Liver (tissue), 9 donors: ENCODE data around the gene TMEM164. TPM values are rescaled to one million over a fixed set of nuclear protein-coding genes. Genes with fewer than 3 reads are reported as not detected.

Experiments used
- DNase-seq: peaks from one replicate; pipeline ENCODE4 v3.0.0-alpha.2; 2017; ENCODE audit warnings: low spot score
- H3K27ac ChIP-seq, 2 donors: one replicate each; pipeline ENCODE4 v1.7.0; 2013; ENCODE audit warnings: inconsistent platforms in 2 of 2, low read length in 2 of 2, control low read depth in 1 of 2, low read depth in 1 of 2, mild to moderate bottlenecking in 1 of 2
- H3K27me3 ChIP-seq, 4 donors: one replicate each; pipeline versions ENCODE4 v1.6.1 to v1.7.0; 2013; ENCODE audit warnings: low read length in 3 of 4, inconsistent platforms in 1 of 4, mild to moderate bottlenecking in 1 of 4, moderate library complexity in 1 of 4; ENCODE audit not compliant: control insufficient read depth in 4 of 4, insufficient read depth in 4 of 4
- H3K36me3 ChIP-seq, 4 donors: one replicate each; pipeline versions ENCODE4 v1.6.1 to v1.7.0; 2013; ENCODE audit warnings: low read length in 3 of 4, mild to moderate bottlenecking in 3 of 4, low read depth in 1 of 4, moderate library complexity in 1 of 4; ENCODE audit not compliant: control insufficient read depth in 4 of 4, insufficient read depth in 3 of 4
- H3K4me1 ChIP-seq, 4 donors: one replicate each; pipeline versions ENCODE4 v1.6.1 to v1.7.0; 2013; ENCODE audit warnings: low read length in 3 of 4, mild to moderate bottlenecking in 3 of 4, moderate library complexity in 1 of 4; ENCODE audit not compliant: control insufficient read depth in 4 of 4, insufficient read depth in 4 of 4
- H3K4me3 ChIP-seq, 3 donors: one replicate each; pipeline versions ENCODE4 v1.6.1 to v1.7.0; 2013; ENCODE audit warnings: low read length in 3 of 3, control low read depth in 1 of 3, low read depth in 1 of 3, mild to moderate bottlenecking in 1 of 3
- H3K9ac ChIP-seq, 2 donors: one replicate each; pipeline ENCODE4 v1.7.0; 2013; ENCODE audit warnings: low read length in 2 of 2, mild to moderate bottlenecking in 2 of 2, moderate library complexity in 2 of 2, control low read depth in 1 of 2, low read depth in 1 of 2
- H3K9me3 ChIP-seq, 4 donors: one replicate each; pipeline versions ENCODE4 v1.6.1 to v1.7.0; 2013; ENCODE audit warnings: low read length in 3 of 4; ENCODE audit not compliant: control insufficient read depth in 4 of 4
- ATF3 ChIP-seq: IDR thresholded peaks from 2 replicates; pipeline ENCODE4 v1.6.1; 2016; ENCODE audit warnings: antibody characterized with exemption
- CTCF ChIP-seq: fragments of 150-350 bp; IDR thresholded peaks from 2 replicates; pipeline ENCODE4 v1.5.1; 2017; ENCODE audit warnings: improper control_type of control experiment, low read depth, low read length; ENCODE audit not compliant: missing input control
- FOXA2 ChIP-seq: IDR thresholded peaks from 2 replicates; pipeline ENCODE4 v1.6.1; 2016; ENCODE audit warnings: antibody characterized with exemption
- GABPA ChIP-seq, 2 donors: IDR thresholded peaks in 1 of 2; conservative IDR thresholded peaks in 1 of 2; 2 replicates each; pipeline ENCODE4 v1.6.1; 2016; ENCODE audit warnings: antibody characterized with exemption in 2 of 2, mild to moderate bottlenecking in 1 of 2, moderate library complexity in 1 of 2
- HNF4A ChIP-seq, 2 donors: conservative IDR thresholded peaks; 2 replicates each; pipeline ENCODE4 v1.6.1; 2016; ENCODE audit warnings: antibody characterized with exemption in 2 of 2, mild to moderate bottlenecking in 2 of 2
- HNF4G ChIP-seq: IDR thresholded peaks from 2 replicates; pipeline ENCODE4 v1.6.1; 2016; ENCODE audit warnings: antibody characterized with exemption
- NR2F2 ChIP-seq: IDR thresholded peaks from 2 replicates; pipeline ENCODE4 v1.6.1; 2016; ENCODE audit warnings: antibody characterized with exemption
- RAD21 ChIP-seq, 2 donors: IDR thresholded peaks; 2 replicates each; pipeline ENCODE4 v1.6.1; 2016; ENCODE audit warnings: antibody characterized with exemption in 2 of 2, mild to moderate bottlenecking in 2 of 2
- REST ChIP-seq: IDR thresholded peaks from 2 replicates; pipeline ENCODE4 v1.6.1; 2016; ENCODE audit warnings: antibody characterized with exemption, mild to moderate bottlenecking
- RXRA ChIP-seq, 2 donors: IDR thresholded peaks; 2 replicates each; pipeline ENCODE4 v1.6.1; 2017 to 2018; ENCODE audit warnings: antibody characterized with exemption in 2 of 2, mild to moderate bottlenecking in 1 of 2
- SP1 ChIP-seq: IDR thresholded peaks from 2 replicates; pipeline ENCODE4 v1.6.1; 2018; ENCODE audit warnings: antibody characterized with exemption, mild to moderate bottlenecking
- TAF1 ChIP-seq: conservative IDR thresholded peaks from 2 replicates; pipeline ENCODE4 v1.6.1; 2016; ENCODE audit warnings: antibody characterized with exemption, mild to moderate bottlenecking
- WGBS: extraction: QIAGEN DNeasy Blood & Tissue Kit; methylation state at CpG from one replicate; pipeline ENCODE4 v1.1.7; 2013; 5-methylcytosine and 5-hydroxymethylcytosine counted together
- polyA plus RNA-seq, 2 donors: library from polyadenylated mRNA; stranded (reverse) in 1 of 2; unstranded in 1 of 2; fragments of 200-250 nt in 1 of 2; fragments of >200 nt in 1 of 2; fragmentation: Nextera tagmentation in 1 of 2; extraction: Ambion mirVana in 1 of 2; gene quantifications; one replicate each; pipeline versions ENCODE4 v1.2.1 to v1.2.3, GENCODE V29; 2013 to 2015
- total RNA-seq, 2 donors: library from RNA; depleted of rRNA; stranded (reverse); fragments of >200 nt; gene quantifications; one replicate each; pipeline ENCODE4 v1.2.3, GENCODE V29; 2014
- TF ChIP-seq, protein P1 (sequence below): IDR thresholded peaks from 2 replicates; pipeline ENCODE4 v1.6.1; 2016; ENCODE audit warnings: antibody characterized with exemption
- donor health status: healthy.
- donor health status: healthy.
- donor health status: healthy.
- donor health status: healthy.
- donor health status: healthy.

Gene TMEM164
- total and polyA plus RNA-seq, 4 donors, result 0.40 to 8.5 (median 2.9) TPM

- H3K9me3 ChIP-seq, result no peaks in the 10 kb centered on the region
- no peak for DNase-seq
- no peaks in the 10 kb centered on the region for H3K4me1 ChIP-seq
- TF ChIP-seq ATF3 (no peak), CTCF (no peak), HNF4G (no peak), RAD21 (IDR thresholded peaks at IDR 0.05) (no peak), TAF1 (no peak), GABPA (IDR thresholded peaks at IDR 0.05 in 1 of 2, conservative IDR thresholded peaks at IDR 0.05 in 1 of 2) (no peak), NR2F2 (no peak), SP1 (no peak), RXRA (IDR thresholded peaks at IDR 0.05) (no peak), REST (no peak), HNF4A (conservative IDR thresholded peaks at IDR 0.05) (no peak)
- TF ChIP-seq, protein P1, sequence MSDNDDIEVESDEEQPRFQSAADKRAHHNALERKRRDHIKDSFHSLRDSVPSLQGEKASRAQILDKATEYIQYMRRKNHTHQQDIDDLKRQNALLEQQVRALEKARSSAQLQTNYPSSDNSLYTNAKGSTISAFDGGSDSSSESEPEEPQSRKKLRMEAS, result no peak
- no peak overlapping the region for H3K4me3 ChIP-seq
- no peak overlapping the region for H3K27ac ChIP-seq
- no peak overlapping the region for H3K9ac ChIP-seq
- H3K36me3 ChIP-seq, result no peaks in the 10 kb centered on the region
- no peaks in the 10 kb centered on the region for H3K27me3 ChIP-seq
- 92% methylated on average over 4 of the region's 4 CpGs for WGBS
Observed at GRCh38 chrX:110216027-110216426, 213.1 kb downstream of the TMEM164 start.

DNA sequence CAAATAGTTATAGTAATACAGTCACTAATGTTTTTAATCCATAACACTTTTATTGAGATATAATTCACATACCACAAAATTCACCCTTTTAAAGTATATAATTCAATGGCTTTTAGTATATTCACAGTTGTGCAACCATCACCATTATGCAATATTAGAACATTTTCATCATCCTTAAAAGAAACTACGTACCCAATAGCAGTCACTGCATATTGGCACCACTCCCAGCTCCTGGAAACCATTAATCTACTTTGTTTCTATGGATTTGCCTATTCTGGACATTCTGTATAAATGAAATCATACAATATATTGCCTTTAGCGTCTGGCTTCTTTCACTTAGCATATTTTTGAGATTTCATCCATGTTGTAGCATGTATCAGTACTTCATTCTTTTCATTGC is 215.7 kb downstream of the TMEM164 start:
- DNase-seq, result no peak
- Histone ChIP-seq H3K9ac (no peak overlapping the region), H3K4me1 (no peaks in the 10 kb centered on the region), H3K27ac (no peak overlapping the region), H3K9me3 (no peaks in the 10 kb centered on the region), H3K4me3 (no peak overlapping the region), H3K36me3 (no peaks in the 10 kb centered on the region), H3K27me3 (no peaks in the 10 kb centered on the region)
- no peak for TF ChIP-seq NR2F2
- no peak for TF ChIP-seq HNF4G
- TF ChIP-seq TAF1, result no peak
- TF ChIP-seq FOXA2, result no peak
- 67% methylated on average over 2 of the region's 2 CpGs for WGBS

- no peak overlapping the region for H3K9ac ChIP-seq
- H3K4me1 ChIP-seq, result no peaks in the 10 kb centered on the region
- WGBS, result 89% methylated on average over 1 of the region's 1 CpG
- H3K4me3 ChIP-seq, result no peak overlapping the region
- no peaks in the 10 kb centered on the region for H3K9me3 ChIP-seq
- DNase-seq, result no peak
- no peaks in the 10 kb centered on the region for H3K27me3 ChIP-seq
- H3K36me3 ChIP-seq, result no peaks in the 10 kb centered on the region
- no peak overlapping the region for H3K27ac ChIP-seq
- TF ChIP-seq REST (no peak), TAF1 (no peak), CTCF (no peak), RXRA (IDR thresholded peaks at IDR 0.05) (no peak), HNF4G (no peak), SP1 (no peak)
Observed at GRCh38 chrX:110219920-110220319, 217.0 kb downstream of the TMEM164 start.
